Body of pancreas (tissue), 4 donors: ENCODE measurements around the gene RPL3.

Experiments
- CTCF ChIP-seq, 7 experiments: fragments of 450-650 bp in 4 of 7; fragments of 200-600 bp in 3 of 7; sonication (generic) in 3 of 7; IDR thresholded peaks; one replicate each; pipeline ENCODE4 v1.5.1; 2016 to 2019; ENCODE audit warnings: antibody characterized with exemption in 7 of 7
- POLR2A ChIP-seq, 3 donors: fragments of 450-650 bp; IDR thresholded peaks; one replicate each; pipeline ENCODE4 v1.6.1; 2016; ENCODE audit warnings: antibody characterized with exemption in 3 of 3, mild to moderate bottlenecking in 2 of 3

- TF ChIP-seq CTCF (IDR thresholded peaks at IDR 0.05): no peak
- TF ChIP-seq POLR2A (IDR thresholded peaks at IDR 0.05): no peak
Observed at GRCh38 chr22:39265143-39265886, 54.1 kb downstream of the RPL3 start.
